Endothelial cell of umbilical vein (primary cell): ENCODE measurements around the gene TNIK.

Experiments used
- EZH2 ChIP-seq: IDR thresholded peaks from 2 replicates; pipeline ENCODE4 v1.6.1; 2012; ENCODE audit warnings: borderline replicate concordance, low read depth, mild to moderate bottlenecking, moderate library complexity, low read length, inconsistent platforms; ENCODE audit not compliant: severe bottlenecking
- JUN ChIP-seq: IDR thresholded peaks from 2 replicates; pipeline ENCODE4 v1.6.1; 2011; ENCODE audit warnings: borderline replicate concordance, low read depth; ENCODE audit not compliant: insufficient read length, insufficient read depth
- MYC ChIP-seq: IDR thresholded peaks from one replicate; pipeline ENCODE4 v1.6.1; 2011; ENCODE audit warnings: mild to moderate bottlenecking, low read depth, low read length
- POLR2AphosphoS5 ChIP-seq: IDR thresholded peaks from 2 replicates; pipeline ENCODE4 v1.6.1; 2012; ENCODE audit warnings: low read depth, mild to moderate bottlenecking, control low read depth, low read length, moderate library complexity; ENCODE audit not compliant: insufficient read depth
- TF ChIP-seq, protein P1 (sequence below), 2 donors: IDR thresholded peaks; 1 replicate in 1 of 2; 2 replicates in 1 of 2; pipeline ENCODE4 v1.5.1; 2011; ENCODE audit warnings: low read length in 2 of 2, mild to moderate bottlenecking in 2 of 2, moderate library complexity in 2 of 2, control low read depth in 1 of 2, inconsistent platforms in 1 of 2, low read depth in 1 of 2; ENCODE audit not compliant: insufficient read depth in 1 of 2; ENCODE audit errors: extremely low read depth in 1 of 2

DNA sequence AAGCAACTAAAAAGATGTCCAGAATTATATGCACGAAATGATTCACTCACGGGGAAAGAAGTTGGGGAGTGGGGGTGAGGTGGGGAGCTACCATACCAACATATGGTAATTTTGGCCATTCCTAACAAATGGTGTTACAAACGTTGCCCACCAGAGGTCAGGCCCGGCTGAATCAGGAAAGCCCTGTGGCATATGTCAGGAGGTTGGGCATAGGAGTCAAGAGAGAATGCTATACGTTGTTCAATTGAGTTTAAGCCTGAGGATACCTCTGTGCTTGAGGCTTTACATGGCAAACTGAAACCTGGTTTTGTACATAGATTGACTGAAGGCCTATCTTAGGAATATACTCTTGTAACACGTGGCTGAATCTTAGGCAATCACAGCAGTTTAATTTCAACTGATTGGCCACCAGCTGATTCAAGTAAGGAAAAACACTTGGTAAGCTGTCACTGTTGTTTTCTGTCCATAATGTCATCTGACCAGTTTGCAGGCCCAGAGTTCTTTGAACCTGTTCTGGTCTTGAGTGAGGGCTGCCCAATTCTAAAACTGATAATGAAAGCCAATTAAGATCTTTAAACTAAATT is 410.3 kb downstream of the TNIK start:
- no peak for TF ChIP-seq MYC
- TF ChIP-seq, protein P1, sequence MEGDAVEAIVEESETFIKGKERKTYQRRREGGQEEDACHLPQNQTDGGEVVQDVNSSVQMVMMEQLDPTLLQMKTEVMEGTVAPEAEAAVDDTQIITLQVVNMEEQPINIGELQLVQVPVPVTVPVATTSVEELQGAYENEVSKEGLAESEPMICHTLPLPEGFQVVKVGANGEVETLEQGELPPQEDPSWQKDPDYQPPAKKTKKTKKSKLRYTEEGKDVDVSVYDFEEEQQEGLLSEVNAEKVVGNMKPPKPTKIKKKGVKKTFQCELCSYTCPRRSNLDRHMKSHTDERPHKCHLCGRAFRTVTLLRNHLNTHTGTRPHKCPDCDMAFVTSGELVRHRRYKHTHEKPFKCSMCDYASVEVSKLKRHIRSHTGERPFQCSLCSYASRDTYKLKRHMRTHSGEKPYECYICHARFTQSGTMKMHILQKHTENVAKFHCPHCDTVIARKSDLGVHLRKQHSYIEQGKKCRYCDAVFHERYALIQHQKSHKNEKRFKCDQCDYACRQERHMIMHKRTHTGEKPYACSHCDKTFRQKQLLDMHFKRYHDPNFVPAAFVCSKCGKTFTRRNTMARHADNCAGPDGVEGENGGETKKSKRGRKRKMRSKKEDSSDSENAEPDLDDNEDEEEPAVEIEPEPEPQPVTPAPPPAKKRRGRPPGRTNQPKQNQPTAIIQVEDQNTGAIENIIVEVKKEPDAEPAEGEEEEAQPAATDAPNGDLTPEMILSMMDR (IDR thresholded peaks at IDR 0.05; ENCODE audit: extremely low read depth in 1 of 2, insufficient read depth in 1 of 2, low read depth in 1 of 2, low read length in 2 of 2), result peak; percentile 58 to 63
- no peak for TF ChIP-seq JUN
- TF ChIP-seq POLR2AphosphoS5, result no peak
- TF ChIP-seq EZH2, result no peak
